ENCODE measurements around the gene NOS1.
"Not testable (repeated sequence)": the region's sequence is repeated elsewhere in the genome, so short reads cannot be mapped to it uniquely, and the experiment has no call there.

NOS1 gene

DNA sequence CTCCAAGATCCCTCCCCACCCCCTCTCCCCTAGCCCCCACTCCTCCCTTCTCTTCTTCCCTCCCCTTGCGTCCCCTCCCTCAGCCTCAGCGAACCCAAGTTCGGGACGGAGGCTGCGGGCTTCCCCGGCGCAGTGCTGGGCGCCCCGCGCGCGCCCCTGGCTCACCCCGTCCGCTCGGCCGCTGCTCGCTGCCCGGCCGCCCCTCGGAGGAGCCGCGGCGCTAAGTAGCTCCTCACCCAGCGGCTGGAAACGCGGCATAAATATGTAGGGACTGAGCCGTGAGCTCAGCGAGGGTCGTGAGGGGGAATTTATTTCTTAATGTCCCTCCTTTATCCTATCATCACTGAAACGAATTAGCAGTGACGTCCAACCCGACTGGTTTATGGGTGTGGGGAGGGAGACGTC lies at the start of gene NOS1:
Gene NOS1 (minus strand): TSS at position 280 of the 405 bp plus-strand sequence. CDS start 30,557 bp downstream, outside the sequence.
- no peak for DNase-seq

DNA sequence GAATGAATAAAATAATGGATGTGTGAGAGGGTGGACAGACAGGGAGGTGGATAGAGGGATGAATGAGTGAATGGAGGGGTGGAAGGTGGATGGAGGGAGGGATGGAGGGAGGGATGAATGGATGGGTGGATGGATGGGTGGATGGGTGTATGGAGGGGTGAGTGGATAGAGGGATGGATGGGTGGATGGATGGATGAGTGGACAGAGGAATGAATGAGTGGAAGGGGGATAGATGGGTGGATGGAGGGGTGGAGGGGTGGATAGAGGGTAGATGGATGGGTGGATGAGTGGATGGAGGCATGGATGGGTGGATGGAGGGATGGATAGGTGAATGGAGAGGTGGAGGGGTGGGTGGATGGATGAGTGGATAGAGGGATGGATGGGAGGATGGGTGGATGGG lies 47.9 kb upstream of the NOS1 start:
- no peak for DNase-seq

DNA sequence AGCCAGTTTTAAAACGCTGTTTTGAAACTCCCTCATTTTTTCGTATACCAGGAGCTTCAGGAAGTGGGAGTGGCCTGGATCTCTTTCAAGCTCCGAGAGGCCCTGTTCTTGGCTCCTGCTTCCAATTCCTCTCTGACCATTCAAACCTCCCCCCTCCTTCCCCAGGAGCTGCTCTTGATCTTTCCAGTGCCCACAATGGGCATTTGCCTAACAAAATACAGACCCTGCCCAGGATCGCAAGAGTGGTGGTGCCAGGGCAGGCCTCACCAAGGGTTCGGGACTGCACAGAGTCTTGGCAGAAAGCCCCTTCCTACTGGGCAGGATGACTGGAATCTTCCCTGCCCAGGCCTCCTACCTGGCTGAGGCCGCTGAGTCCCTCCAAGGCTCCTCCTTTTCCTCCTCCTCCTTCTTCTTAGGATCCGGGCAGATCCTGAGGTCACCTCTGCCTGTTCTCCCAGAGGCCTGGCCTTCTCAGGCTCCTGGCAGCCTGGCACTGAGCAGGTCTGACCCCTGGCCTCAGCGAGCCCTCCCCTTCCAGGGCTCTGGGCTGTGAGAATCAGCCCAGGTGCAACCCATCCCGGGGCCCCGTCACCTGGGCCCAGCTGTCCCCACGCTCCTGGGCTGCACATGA lies 46.9 kb upstream of the NOS1 start:
- DNase-seq = no peak

DNA sequence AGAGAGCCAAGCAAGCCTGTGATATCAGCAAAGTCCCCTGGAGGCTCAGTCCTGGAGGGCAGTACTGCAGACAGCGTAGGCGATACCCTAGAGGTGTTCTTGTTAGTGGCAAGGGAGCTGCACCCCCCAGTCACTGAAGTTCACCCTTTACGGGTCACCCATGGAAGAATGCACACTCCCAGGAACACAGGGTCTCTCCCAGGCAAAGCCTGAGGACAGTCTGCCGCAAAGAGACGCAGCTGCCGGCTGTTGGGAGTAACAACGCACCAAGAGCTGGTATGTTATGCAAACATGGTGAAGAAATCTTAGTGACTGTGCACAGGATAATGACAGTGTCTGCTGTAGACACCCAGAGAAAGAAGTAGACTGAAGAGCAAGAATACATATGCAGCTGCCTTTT lies 43.5 kb upstream of the NOS1 start:
- DNase-seq = no peak

DNA sequence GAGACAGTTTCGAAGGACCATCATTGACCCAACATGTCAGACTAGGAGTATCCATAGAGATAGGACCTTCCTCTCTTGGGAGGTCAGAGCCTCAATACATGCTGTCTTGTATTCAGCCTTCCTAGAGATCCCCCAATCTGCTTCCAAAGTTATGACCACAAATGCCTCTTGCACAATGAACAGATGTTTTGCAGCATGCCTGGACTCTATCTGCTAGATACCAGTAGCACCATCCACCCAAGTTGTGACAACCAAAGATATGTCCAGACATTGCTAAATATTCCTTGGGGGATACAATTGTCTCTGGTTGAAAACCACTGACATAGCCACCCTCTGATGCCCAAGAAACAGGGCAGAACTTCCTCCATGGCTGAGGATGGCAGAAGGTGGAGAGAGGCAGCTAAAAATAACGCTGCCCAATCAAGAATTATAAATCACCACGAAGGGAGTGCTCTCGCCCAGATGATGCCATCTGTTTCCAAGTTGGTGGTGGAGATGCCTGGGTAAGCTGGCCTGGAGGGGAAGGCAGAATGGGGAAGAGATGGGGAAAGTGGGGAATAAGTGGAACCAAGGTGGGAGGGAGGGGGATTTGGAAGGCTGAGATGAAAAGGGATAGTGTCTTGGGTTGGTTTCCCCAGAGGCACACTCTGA lies 42.9 kb upstream of the NOS1 start:
- DNase-seq = no peak

DNA sequence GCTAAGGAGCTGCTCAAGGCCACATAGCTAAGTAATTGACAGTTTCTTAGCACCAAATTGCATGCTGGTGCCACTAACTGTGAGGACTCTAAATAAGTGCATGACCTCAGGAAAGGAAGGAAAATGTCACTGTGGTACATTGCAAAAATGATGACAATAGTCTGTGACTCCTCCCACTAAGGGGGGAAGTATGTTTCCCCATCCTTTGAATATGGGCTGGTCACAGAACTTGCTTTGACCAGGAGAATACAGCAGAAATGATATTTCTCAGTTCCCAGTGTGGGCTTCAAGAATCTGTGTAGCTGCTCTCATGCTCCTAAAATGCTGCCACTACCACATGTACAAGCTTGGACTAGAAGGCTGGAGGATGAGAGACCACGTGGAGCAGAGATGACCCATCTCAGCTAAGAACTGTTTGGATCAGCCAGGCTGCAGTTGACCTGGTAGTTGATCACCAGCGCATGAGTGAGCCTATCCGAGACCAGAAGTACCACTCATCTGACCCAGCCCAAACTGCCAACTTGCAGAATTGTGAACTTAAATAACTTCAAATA lies 42.2 kb upstream of the NOS1 start:
- no peak for DNase-seq

GRCh38 chr12:117402363-117402762 lies 40.9 kb upstream of the NOS1 start:
- peak; percentile 3 for DNase-seq

GRCh38 chr12:117400912-117401311 lies 39.5 kb upstream of the NOS1 start:
- no peak for DNase-seq

GRCh38 chr12:117398482-117398881 lies 37.1 kb upstream of the NOS1 start:
- DNase-seq = not testable (repeated sequence)

DNA sequence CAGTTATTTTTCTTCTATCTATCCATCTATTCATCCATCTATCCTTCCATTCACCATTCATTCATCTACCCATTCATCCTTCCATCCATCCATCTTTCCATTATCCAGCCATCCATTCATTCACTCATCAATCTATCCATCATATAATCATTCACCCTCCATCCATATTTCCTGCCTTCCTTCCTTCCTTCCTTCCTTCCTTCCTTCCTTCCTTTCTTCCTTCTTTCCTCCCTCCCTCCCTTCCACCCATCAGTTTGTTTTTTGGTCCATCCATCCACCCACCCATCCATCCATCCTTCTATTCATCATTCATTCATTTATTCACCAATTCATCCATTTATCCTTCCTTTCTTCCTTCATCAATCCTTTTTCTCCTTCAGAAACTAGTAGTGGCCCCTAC lies 34.3 kb upstream of the NOS1 start:
- no peak for DNase-seq

DNA sequence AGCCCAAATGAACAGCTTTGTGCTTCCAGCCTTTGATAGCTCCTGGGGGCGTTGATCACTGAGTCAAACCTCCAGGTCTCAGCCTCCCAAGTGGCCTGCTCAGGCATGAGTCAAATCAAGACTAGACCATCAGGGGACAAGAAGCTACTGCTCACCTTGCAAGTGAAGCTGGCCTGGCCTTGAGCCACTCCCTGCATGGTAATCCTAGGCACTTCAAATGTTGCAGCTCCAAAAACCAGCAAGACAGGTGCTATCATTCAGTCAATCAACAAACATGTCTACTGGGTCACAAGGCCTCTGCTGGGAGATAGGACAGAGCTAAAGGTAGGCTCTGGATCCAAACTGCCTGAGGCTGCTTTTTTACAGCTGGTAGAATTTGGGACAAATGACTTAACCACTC lies 33.1 kb upstream of the NOS1 start:
- DNase-seq = no peak

- DNase-seq = no peak
Observed at GRCh38 chr12:117393656-117394055, 32.2 kb upstream of the NOS1 start.

DNA sequence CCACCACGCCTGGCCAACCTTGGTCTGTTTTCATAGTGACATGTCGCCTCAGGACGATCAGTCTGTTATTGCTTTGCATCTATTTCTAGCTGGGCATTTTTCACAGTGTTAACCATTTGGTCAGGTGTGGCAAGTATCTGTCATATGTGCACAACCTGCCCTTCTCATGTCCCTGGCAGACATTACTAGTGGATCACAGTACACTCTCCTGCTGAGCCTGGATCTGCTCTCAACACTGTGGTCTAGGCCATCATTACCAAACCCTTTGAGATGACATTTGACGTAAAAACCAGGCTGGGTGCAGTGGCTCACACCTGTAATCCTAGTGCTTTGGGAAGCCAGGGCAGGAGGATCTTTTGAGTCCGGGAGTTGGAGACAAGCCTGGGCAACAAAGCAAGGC lies 29.4 kb upstream of the NOS1 start:
- no peak for DNase-seq

GRCh38 chr12:117388951-117389446 lies 27.6 kb upstream of the NOS1 start:
- DNase-seq = no peak

- no peak for DNase-seq
Observed at GRCh38 chr12:117387832-117388231, 26.4 kb upstream of the NOS1 start.

GRCh38 chr12:117384735-117385134 lies 23.3 kb upstream of the NOS1 start:
- DNase-seq = no peak

- no peak for DNase-seq
Observed at GRCh38 chr12:117380083-117380482, 18.7 kb upstream of the NOS1 start.

DNA sequence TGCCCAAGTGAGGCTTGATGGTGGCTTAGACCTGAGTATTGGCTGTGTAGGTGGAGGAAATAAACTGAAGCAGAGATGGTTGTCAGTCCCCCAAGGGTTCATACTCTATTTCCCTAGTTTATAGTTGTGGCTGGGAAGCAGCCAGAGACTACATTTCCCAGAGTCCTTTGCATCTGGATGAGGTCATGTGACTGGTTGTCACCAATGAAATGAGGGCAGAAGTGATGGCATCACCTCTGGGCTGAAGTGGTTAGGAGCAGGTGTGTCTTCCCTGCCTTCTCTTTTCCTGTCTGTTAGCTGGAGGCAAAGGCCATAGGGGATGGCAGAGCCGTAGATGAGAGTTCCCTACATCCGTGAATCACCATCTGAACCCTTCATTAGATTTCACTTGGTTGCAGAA lies 16.3 kb upstream of the NOS1 start:
- no peak for DNase-seq

GRCh38 chr12:117370588-117370987 lies 9.2 kb upstream of the NOS1 start:
- no peak for DNase-seq

GRCh38 chr12:117370000-117370399 lies 8.6 kb upstream of the NOS1 start:
- DNase-seq = not testable (repeated sequence)

GRCh38 chr12:117367006-117367638 lies 5.7 kb upstream of the NOS1 start:
- peak; percentile 79 for DNase-seq

DNA sequence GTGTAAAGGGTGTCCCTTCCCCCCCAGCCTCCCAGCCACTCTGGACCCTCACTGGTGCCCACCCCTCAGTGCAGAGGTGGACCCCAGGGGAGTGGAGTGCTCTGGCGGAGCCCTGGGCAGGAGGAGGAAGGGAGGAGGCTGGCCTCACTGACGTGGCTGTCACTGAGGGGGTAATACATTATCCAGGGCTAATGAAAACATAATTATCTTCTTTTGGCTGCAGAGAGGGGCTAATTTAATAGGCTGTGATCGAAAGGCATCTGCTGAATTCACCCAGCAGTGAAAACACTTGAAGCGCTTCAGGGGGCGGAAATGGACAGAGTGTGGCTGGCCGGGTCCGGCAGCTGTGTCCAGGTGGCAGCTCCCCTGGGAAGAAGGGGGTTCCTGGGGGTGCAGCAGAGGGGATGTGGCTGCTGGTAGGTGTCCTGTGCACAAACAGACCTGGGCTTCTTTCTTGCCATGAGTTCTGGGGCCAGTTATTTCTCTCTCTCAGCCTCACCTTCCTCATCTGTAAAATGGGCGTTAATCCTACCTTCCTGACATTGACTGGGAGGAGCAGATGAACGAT lies 3.7 kb upstream of the NOS1 start:
- no peak for DNase-seq

DNA sequence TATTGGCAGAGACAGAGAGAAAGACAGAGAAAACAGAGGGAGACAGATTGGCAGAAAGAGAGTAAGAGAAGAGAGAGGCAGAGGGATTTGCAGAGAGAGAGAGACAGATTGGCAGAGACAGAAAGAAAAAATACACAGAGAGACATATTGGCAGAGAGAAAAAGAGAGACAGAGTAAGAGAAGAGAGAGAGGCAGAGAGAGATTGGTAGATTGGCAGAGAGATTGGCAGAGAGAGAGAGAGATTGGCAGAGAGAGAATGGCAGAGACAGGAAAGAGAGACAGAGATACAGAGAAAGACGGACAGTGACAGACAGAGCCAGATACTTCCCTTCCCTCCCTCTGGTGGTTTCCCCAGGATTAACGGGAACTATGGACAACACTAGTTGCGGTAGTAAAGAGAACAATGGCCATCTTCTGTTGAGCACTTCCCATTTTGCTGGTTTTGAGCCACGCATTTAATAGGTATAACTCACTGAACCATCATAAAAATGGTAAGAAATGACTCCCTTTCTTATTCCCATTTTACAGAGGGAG lies 2.6 kb upstream of the NOS1 start:
- no peak for DNase-seq
